Inferior parietal cortex (tissue), 1 donor: ENCODE measurements around the gene NDRG3.

ENCODE experiments used
- DNase-seq: peaks from one replicate; pipeline ENCODE4 v3.0.0-alpha.2; 2016; ENCODE audit errors: extremely low spot score

NDRG3 gene

GRCh38 chr20:36745927-36746659 lies at the start of gene NDRG3:
Gene NDRG3 (minus strand): TSS chr20:36746090. CDS start chr20:36721735, 24,355 bp downstream.
- peak; percentile 93 for DNase-seq

- DNase-seq, result no peak
Observed at GRCh38 chr20:36794116-36794474, 48.2 kb upstream of the NDRG3 start.

- DNase-seq, result no peak
Observed at GRCh38 chr20:36793294-36794115, 47.6 kb upstream of the NDRG3 start.

DNA sequence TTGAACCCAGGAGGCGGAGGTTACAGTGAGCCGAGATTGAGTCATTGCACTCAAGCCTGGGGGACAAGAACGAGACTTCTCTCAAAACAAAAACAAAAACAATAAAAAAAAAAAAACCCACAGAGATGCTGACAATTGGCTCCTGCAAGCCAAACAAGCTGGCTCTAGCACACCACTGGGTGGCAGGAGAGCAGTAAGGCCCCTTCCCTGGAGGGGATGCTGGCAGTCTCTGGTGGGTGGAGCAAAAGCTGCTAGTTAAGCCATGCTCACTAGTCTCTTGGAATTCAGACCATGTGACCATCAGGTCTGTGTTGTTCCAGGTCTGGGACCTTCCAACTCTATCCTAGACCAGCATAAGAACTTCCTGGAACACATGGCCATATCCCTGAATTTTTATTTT lies 46.5 kb upstream of the NDRG3 start:
- DNase-seq, result no peak

DNA sequence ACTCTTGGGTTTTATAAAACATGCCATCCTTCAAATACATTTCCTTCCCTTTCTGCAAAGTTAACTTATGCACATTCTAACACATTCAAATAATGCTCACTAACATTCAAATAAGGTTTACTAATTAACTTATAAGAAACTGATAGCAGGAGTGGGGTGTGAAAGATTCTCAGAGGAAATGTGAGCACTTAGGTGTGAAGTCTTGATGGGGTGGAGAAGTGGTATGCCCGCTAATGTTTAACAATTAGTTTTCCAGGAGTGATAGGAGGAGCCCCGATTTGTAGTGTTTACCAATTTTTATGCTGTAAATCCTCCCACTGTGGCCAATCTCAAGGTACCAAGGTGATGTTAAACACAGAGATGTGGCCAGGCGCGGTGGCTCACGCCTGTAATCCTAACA lies 46.0 kb upstream of the NDRG3 start:
- DNase-seq, result no peak

- DNase-seq, result no peak
Observed at GRCh38 chr20:36786663-36787062, 40.8 kb upstream of the NDRG3 start.

- DNase-seq, result no peak
Observed at GRCh38 chr20:36786246-36786645, 40.4 kb upstream of the NDRG3 start.

GRCh38 chr20:36785308-36785707 lies 39.4 kb upstream of the NDRG3 start:
- no peak for DNase-seq

GRCh38 chr20:36784900-36785299 lies 39.0 kb upstream of the NDRG3 start:
- DNase-seq, result no peak

DNA sequence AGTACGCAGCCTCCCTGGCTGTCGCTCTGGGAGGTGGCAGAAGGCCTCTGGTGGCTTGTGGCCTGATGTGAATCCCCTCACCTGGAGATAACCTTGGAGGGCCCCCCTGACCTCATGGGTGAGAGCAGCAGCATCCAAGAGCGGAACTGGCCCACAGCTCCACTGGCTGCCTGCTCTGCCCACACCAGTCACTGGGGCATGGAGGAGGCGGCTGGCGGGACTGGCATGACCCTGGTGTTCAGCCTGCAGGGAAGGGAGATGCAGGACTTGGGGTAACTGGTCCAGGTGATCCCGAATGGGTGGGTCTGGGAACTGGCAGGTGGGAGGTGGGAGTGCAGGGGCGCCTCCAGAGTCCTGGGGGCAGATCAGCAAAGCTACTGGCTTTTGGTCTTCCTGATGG lies 38.2 kb upstream of the NDRG3 start:
- DNase-seq, result no peak

DNA sequence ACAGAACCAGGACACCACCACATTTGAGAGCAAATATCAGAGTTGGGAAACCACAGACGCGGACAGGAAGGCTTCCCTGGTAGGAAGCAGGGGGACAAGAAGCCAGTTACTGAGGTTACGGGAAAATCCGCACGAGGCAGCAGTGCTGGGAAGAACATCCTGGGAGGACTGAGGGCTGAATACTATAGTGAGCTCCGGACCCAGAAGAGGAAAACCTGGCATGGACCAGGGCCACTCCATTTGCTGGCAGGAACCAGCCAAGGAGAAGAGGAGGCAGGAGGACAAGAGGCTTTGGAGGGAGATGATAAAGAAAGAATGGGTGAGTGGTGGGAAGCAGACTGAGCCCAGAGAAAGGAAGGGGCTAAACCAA lies 33.8 kb upstream of the NDRG3 start:
- no peak for DNase-seq

- DNase-seq, result no peak
Observed at GRCh38 chr20:36778831-36779655, 33.2 kb upstream of the NDRG3 start.

DNA sequence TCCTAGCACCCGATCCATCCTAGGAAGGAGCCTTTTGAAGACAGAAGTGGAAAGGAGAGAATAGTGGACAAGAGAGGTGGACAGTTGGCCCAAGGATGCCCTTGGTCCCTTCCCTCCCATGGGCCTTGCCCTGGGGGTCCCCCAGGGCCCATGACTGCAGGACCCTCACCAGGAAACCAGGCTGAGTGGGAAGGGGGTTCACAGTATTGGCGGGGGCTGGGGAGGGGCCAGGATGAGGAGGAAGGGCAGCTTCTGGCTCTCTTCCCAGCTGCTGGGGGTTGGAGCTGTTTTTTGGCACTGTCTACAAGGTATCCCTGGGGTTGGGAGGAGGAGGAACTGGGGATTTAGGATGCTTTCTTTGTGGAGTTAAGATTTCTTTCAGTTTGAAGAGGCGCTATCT lies 31.7 kb upstream of the NDRG3 start:
- no peak for DNase-seq

GRCh38 chr20:36777167-36777566 lies 31.3 kb upstream of the NDRG3 start:
- no peak for DNase-seq

DNA sequence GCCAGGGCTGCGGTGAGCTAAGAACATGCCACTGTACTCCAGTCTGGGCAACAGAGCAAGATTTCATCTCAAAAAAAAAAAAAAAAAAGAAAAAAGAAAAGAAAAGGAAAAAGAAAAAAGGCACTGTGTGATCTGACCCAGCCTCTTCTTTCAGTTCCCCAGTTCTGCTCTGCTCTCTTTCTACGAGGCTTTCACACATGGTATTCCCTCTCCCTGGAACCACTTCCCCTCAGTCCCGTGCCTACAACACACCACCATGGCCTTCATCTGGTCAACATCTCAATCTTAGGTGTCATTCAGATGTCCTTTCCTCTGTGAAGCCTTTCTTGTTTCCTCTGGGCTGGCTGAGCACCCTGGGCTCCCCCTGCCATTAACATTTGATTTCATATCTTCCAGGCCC lies 29.9 kb upstream of the NDRG3 start:
- no peak for DNase-seq

DNA sequence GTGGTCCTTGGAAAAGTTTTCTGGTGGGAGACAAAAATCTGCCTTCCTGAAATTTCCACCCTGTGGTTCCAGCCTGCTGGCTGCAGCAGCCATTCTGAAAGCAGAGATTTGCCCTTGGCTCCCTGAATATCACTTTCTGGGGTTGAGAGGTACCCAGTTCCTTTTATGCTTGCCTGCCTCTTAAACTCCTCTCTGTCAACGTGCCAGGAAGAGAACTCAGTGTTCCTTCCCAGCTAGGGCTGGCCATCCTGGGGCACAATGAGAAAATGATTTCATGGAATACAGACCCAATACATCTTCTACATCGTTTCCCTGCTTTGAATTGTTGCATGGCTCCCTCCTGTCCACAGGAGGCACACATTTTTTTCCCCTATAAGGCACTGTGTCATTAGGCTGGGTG lies 29.3 kb upstream of the NDRG3 start:
- no peak for DNase-seq

GRCh38 chr20:36773597-36774390 lies 27.9 kb upstream of the NDRG3 start, which contains the start of gene DSN1:
Gene DSN1 (minus strand): TSS chr20:36773763. CDS start chr20:36771458, 2,305 bp downstream.
- DNase-seq, result peak; percentile 95

DNA sequence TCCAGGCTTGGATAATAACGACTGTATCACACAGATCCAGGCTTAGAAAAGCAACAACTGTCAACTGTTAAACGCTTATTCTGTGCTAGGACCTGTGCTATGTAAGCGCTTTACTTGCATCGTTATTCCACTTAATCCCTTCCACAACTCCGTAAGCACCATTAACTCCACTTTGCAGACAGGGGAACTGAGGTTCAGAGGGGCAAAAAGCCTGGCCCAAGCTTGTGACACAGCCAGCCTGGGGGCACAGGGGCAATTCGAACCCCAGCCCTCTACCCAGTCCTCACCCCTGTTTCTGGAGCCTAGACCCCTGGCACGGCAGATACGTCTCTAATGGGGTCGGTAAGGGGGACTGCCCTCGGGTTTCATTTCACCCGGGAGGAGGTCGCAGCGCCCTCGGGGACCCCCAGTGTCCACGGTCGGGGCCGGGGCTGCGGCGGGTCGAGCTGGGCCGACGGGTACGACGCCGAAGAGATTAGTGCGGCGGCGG lies 27.3 kb upstream of the NDRG3 start:
- no peak for DNase-seq

DNA sequence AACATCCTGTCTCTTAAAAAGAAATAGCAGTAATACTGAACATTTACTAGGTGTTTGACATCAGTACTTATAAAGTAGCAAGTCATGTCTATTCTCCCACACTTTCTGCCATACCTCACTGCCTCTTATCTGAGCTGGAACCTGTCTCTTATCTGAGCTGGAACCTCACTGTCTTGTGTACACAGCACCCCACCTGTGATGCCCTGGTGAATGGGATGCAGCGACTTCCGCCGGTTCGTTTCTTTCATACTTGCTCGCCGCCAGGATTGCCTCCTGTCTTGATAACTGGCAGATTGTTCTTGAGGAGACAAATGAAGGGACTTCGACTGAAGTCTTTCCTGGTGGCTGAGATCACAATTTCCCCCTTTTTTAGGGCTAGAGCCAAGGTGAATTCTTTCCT lies 24.8 kb upstream of the NDRG3 start:
- DNase-seq, result no peak

DNA sequence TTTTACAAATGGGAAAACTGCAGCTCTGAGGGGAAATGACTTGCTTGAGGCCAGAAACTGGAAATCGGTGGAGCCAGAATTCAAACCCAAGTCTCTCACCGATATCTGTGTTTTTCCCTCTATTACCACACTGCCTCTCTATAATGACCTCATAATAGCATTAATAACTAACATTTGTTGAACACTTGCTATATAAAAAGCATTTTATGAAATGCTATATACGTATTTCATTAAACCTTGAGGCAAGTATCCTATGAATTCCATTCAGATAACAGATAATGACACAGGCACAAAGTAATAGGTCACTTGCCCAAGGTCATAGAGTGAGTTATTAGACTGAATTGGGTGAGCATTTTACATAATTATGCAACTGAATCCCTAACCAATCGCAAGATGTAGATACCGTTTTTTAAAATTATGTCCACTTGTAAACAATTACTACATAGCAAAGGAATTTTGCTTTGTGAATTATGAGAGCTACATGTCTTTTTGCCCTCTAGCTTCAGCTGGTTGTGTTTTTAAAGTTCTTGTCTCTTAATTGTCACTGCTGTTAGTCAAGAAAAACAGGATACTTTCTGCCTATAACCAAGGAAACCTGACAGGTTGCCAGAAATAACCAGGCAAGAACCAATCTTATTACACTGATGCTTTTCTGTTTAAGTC lies 23.0 kb upstream of the NDRG3 start:
- DNase-seq, result no peak

- no peak for DNase-seq
Observed at GRCh38 chr20:36761125-36761524, 15.2 kb upstream of the NDRG3 start.
